Activated naive CD4-positive, alpha-beta T cell treated with anti-CD3 and anti-CD28 coated beads for 36 hours (primary cell): ENCODE results near the gene RPUSD4. TPM values are rescaled to one million over a fixed set of nuclear protein-coding genes. Genes with fewer than 3 reads are reported as not detected.
A peak's percentile ranks its signal among the peaks of the same experiment; 100 is the strongest.

Experiments
- CTCF ChIA-PET: fragments of 350-600 bp; sonication (Branson Sonifier 250); formaldehyde crosslinking; loops from one replicate; lab custom pipeline; 2021; ENCODE audit warnings: antibody characterized with exemption; lab: Charles Lee
- DNase-seq: peaks from one replicate; pipeline ENCODE4 v3.0.0-alpha.2; 2020
- H3K27ac Mint-ChIP-seq: one replicate; pipeline ENCODE4 v1.8.0; 2021; ENCODE audit warnings: mild to moderate bottlenecking, mixed read lengths
- H3K27me3 Mint-ChIP-seq: one replicate; pipeline ENCODE4 v1.8.0; 2021; ENCODE audit warnings: low read depth, mixed read lengths
- H3K36me3 Mint-ChIP-seq: one replicate; pipeline ENCODE4 v1.8.0; 2021; ENCODE audit warnings: low read depth, mixed read lengths
- H3K4me1 Mint-ChIP-seq: one replicate; pipeline ENCODE4 v1.8.0; 2021; ENCODE audit warnings: low read depth, mixed read lengths
- H3K4me3 Mint-ChIP-seq: one replicate; pipeline ENCODE4 v1.8.0; 2021; ENCODE audit warnings: mild to moderate bottlenecking, moderate library complexity, mixed read lengths
- H3K9me3 Mint-ChIP-seq: one replicate; pipeline ENCODE4 v1.8.0; 2021; ENCODE audit warnings: mixed read lengths
- intact Hi-C: fragments of 100-400 bp; cut with micrococcal nuclease; formaldehyde crosslinking; loops from one replicate; pipeline ENCODE4 v1.15.1; 2023
- total RNA-seq, 2 experiments: library from RNA; stranded (reverse); gene quantifications; one replicate each; pipeline ENCODE4 v1.2.3, GENCODE V29; 2021

Gene RPUSD4
- total RNA-seq, 2 experiments from 2014 or later = 33.0 to 34.7 TPM

DNA sequence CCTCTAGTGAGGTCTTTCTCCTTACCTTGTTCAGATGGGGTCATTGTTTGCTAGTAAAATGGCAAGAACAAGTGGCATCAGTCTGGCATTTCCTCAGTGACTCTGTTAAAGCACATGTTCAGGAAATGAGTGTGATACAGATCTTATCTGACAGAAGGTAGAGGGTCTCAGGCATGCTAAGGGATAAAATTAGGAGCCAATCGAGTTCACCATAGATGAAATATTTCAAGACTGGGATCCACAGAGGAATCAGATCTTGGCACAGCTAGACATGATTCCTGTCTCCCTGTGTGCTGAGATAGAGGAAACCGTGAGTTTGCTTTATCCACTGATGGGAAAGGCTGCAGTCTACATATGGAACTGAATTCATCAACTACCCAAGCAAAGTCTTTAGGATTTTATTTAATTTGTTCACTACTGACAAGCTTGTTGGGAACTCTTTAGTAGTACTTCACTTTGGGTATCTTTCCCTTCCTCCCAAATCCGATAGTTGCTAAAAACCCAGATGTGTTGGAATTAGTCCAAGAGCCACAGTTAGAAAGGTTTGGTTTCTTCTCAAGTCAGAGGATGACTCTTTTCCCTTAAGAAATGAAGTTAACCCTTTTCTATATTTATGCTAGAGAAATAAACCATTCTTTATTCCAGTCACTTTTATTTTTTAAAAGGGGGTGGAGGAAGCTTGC, 18.5 kb upstream of the RPUSD4 start:
- CTCF ChIA-PET = no interaction called here
- no peaks in the 10 kb centered on the region for H3K27me3 Mint-ChIP-seq
- H3K27ac Mint-ChIP-seq = no peak overlapping the region
- DNase-seq = no peak
- intact Hi-C loops = no loop called here
- H3K4me1 Mint-ChIP-seq = no peaks in the 10 kb centered on the region
- H3K36me3 Mint-ChIP-seq = no peaks in the 10 kb centered on the region
- no peak overlapping the region for H3K4me3 Mint-ChIP-seq
- H3K9me3 Mint-ChIP-seq = no peaks in the 10 kb centered on the region

DNA sequence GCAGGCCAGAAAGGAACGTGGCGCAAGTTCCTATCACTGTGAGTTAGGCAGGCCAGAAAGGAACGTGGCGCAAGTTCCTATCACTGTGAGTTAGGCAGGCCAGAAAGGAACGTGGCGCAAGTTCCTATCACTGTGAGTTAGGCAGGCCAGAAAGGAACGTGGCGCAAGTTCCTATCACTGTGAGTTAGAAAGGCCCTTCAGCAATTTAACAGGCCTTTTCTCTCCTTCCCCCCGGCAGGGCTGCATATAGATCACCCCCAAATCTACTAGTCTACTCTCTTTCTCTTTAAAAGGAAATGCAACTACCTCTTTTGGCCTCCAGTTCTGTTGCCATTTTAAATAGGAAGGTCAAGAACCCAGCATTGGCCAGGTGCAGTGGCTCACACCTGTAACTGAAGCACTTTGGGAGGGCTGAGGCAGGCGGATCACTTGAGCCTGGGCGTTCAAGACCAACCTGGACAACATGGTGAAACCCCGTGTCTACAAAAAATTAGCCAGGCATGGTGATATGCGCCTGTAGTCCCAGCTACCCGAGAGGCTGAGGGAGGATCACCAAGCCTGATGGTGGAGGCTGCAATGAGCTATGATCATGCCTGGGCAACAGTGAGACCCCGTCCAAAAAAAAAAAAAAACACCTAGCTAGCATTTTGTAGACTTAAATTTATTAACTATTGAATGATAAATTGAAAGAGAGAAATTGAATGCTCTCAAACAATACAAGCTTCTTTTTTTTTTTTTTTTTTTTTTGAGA, 15.1 kb upstream of the RPUSD4 start:
- Mint-ChIP-seq H3K27ac (no peak overlapping the region), H3K36me3 (peaks cover 3% of the 10 kb centered on the region)
- no peak for DNase-seq

DNA sequence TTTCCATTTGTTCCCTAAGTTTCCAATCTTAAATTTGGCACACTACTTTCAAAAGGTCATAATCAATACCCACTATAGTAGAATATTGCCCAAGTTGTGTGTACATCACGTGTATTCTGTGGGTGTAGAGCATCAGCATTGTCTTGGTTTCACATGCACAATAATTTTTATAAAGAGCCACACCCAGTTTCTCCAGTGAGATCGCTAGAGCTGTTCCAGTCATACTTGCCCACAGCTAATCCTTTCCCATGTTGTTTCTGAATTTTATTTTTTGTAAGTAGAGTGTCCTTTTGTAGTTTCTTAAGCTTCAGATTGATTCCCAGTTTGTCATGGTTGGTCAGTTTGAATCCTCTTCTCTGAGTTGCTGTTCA, 13.8 kb upstream of the RPUSD4 start:
- intact Hi-C loops = no loop called here
- no peak overlapping the region for H3K4me3 Mint-ChIP-seq
- no peaks in the 10 kb centered on the region for H3K4me1 Mint-ChIP-seq
- CTCF ChIA-PET = interaction anchor here (0.5 kb wide), 1 partner anchor 45 kb away, joined by 4 read pairs; no protein-coding TSS in a partner anchor
- H3K27me3 Mint-ChIP-seq = no peaks in the 10 kb centered on the region
- peaks cover 3% of the 10 kb centered on the region for H3K36me3 Mint-ChIP-seq
- no peak for DNase-seq
- no peaks in the 10 kb centered on the region for H3K9me3 Mint-ChIP-seq
- H3K27ac Mint-ChIP-seq = no peak overlapping the region

More for the DNA sequence above, 15.1 kb upstream of the RPUSD4 start:
- H3K4me1 Mint-ChIP-seq = no peaks in the 10 kb centered on the region
- no peak overlapping the region for H3K4me3 Mint-ChIP-seq
- CTCF ChIA-PET = interaction anchor here (0.6 kb wide), 1 partner anchor 24 kb away, joined by 4 read pairs; no protein-coding TSS in a partner anchor
- no peaks in the 10 kb centered on the region for H3K9me3 Mint-ChIP-seq
- intact Hi-C loops = no loop called here
- H3K27me3 Mint-ChIP-seq = no peaks in the 10 kb centered on the region

DNA sequence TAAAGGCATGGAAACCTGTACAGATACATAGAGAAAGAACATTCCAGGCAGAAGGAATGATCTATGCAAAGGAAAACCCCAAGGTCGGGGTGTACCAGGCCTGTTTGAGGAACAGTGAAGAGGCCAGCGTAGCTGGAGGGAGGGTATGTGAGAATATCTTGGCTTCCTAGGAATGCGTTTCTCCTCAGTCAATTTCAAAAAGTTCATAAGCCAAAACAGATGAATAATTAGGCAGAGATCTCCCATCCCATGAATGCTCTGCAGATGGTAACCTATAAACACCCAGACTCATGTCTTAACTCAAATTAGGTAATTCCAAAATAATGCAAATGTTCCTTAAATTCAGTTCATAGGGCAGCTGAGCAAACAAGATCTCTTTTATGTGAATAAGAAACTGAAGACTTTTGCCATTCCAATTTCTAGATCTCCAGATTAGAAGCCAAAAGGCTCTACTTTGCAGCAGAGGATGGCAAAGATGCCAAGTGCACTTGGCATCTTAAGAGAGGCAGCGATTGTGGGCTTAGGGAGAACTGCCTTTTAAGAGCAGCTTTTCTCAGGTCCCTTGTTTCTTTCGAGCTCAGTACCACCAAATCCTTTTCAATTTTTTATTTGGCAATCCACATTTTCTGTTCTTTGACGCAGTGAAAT, 13.3 kb upstream of the RPUSD4 start:
- Mint-ChIP-seq H3K9me3 (no peaks in the 10 kb centered on the region), H3K4me3 (no peak overlapping the region), H3K27me3 (no peaks in the 10 kb centered on the region), H3K4me1 (peaks cover 3% of the 10 kb centered on the region), H3K27ac (no peak overlapping the region), H3K36me3 (peaks cover 3% of the 10 kb centered on the region)
- DNase-seq = no peak
- CTCF ChIA-PET = interaction anchor here (0.5 to 0.6 kb wide), 2 partner anchors 13 to 45 kb away, joined by 3 to 4 read pairs; no protein-coding TSS in a partner anchor
- intact Hi-C loops = no loop called here

DNA sequence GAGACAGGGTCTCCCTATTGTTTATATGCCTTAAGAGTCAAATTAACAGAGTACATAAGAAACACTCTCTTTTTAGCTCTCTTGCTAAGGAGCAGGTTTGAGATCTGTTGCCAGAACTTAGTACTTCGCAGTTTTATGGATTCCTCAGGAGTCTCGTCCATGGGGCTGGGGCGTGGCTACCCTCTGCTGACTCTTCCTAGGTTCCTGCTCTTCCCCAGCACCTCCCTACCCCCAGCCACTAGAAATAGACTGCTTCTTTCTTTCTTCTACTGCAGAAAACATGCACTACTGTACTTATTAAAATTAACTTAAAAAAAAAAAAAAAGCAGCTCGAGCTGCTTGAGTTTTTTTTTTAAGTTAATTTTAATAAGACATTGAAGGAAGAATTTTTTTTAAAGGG, 8.1 kb upstream of the RPUSD4 start:
- CTCF ChIA-PET = no interaction called here
- Mint-ChIP-seq H3K36me3 (peaks cover 2% of the 10 kb centered on the region), H3K4me1 (peaks cover 21% of the 10 kb centered on the region), H3K4me3 (no peak overlapping the region), H3K9me3 (no peaks in the 10 kb centered on the region), H3K27me3 (no peaks in the 10 kb centered on the region), H3K27ac (no peak overlapping the region)
- no peak for DNase-seq
- intact Hi-C loops = loop anchor here (10.0 kb wide), 1 partner anchor 595 kb away; the partner anchor contains the start of gene CHEK1

DNA sequence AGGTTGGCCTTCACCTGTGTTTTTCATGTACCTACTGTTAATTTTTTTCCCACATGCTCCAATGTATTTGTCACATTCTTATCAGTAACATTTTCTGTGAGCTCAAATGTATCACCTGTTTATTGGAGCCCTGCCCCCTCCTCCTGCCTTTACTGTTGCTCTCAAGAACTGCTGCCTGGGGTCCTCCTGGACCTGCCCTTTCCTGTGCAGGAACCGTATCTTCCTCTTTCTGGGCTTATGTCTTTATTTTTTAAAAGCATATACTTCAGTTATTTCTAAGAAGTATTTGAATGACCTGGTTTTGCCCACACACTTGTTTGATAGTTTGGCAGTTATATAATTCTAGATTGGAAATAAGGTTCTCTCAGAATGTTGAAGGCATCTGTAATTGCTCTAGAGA, 6.0 kb upstream of the RPUSD4 start:
- no peaks in the 10 kb centered on the region for H3K9me3 Mint-ChIP-seq
- CTCF ChIA-PET = interaction anchor here (0.7 to 1.1 kb wide), 2 partner anchors 30 to 94 kb away, joined by 3 read pairs; no protein-coding TSS in a partner anchor
- H3K36me3 Mint-ChIP-seq = no peaks in the 10 kb centered on the region
- H3K4me1 Mint-ChIP-seq = peaks cover 28% of the 10 kb centered on the region
- intact Hi-C loops = loop anchor here (10.0 kb wide), 1 partner anchor 593 kb away; the partner anchor contains the start of gene CHEK1
- no peak for DNase-seq
- H3K4me3 Mint-ChIP-seq = no peak overlapping the region
- no peaks in the 10 kb centered on the region for H3K27me3 Mint-ChIP-seq
- H3K27ac Mint-ChIP-seq = no peak overlapping the region

DNA sequence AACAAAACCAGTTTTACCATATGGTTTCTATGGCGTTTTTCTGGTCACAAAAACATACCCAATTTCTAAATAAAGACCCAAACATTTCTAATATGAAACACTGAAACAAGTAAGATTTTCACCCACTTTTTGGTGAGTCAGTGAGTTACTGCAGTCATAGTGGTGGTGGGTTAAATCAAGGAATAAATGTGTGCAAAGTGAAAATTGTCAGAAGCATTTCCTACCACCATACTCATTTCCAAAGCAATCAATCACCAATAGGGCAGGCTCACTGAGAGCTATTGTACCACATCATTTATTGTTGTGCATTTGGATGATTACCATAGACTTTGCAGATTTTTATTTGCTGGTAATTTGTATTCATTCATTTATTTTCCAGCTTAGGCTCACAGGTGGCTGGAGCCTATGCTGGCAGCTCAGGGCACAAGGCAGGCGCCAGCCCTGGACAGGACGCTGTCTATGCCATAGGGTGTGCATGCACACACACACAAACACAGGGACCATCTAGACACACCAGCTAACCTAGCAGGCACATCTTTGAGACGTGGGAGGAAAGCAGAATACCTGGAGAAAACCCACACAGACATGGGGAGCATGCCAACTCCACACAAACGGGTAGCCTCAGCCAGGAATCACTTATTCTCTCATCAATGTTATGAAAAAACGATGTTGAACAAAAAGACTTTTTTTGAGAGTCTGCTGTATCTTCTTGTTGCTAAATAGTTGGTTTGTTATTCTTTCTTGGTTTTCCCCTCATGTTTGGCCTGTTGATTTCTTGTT, 5.3 kb upstream of the RPUSD4 start:
- Mint-ChIP-seq H3K4me3 (no peak overlapping the region), H3K4me1 (peaks cover 34% of the 10 kb centered on the region), H3K27me3 (no peaks in the 10 kb centered on the region), H3K36me3 (no peaks in the 10 kb centered on the region), H3K9me3 (no peaks in the 10 kb centered on the region), H3K27ac (no peak overlapping the region)
- intact Hi-C loops = loop anchor here (10.0 kb wide), 1 partner anchor 592 kb away; the partner anchor contains the start of gene CHEK1
- no peak for DNase-seq
- CTCF ChIA-PET = interaction anchor here (0.5 to 0.7 kb wide), 2 partner anchors 31 to 115 kb away, joined by 3 read pairs; no protein-coding TSS in a partner anchor

DNA sequence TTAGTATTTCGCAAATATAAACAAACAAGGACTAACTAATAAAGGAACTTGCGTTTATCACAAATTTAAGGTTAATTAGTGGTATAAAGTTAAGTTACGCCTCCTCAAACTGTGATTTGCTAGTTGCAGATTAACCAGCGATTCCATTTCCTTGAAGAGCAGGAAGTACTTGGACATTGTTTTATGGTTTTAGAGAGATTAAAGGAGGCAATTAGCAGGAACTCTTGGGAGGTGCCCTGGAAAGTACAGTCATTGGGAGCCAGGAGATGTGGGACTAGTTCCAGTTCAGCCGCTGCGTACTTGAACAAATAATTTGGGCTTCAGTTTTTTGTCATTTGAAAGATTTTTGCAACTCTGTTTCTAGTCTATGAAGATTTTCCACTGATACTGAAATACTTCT, 3.4 kb upstream of the RPUSD4 start:
- H3K4me3 Mint-ChIP-seq = no peak overlapping the region
- no peaks in the 10 kb centered on the region for H3K9me3 Mint-ChIP-seq
- intact Hi-C loops = loop anchor here (10.0 kb wide), 1 partner anchor 590 kb away; the partner anchor contains the start of gene CHEK1
- no peak for DNase-seq
- CTCF ChIA-PET = no interaction called here
- peaks cover 42% of the 10 kb centered on the region for H3K4me1 Mint-ChIP-seq
- H3K36me3 Mint-ChIP-seq = no peaks in the 10 kb centered on the region
- H3K27ac Mint-ChIP-seq = no peak overlapping the region
- no peaks in the 10 kb centered on the region for H3K27me3 Mint-ChIP-seq

DNA sequence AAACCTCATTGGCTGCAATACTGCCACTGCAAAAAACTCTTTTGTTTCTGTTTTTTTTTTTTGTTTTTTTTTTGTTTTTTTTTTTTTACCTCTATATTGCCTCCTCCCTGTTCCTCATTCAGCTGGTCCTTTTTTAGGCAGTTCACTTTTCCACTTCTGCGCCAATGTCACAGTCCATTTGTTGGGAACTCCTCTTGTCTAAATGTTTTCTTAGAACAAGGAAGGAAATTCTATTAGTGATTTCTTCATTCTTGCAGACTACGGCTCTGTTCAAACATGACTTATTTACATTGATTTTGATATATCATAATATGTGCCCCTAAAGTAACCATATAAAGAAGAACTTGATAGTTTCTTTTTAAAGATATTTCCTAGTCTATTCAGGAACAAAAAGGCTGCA, 3.0 kb upstream of the RPUSD4 start:
- DNase-seq = no peak
- CTCF ChIA-PET = no interaction called here
- Mint-ChIP-seq H3K27me3 (no peaks in the 10 kb centered on the region), H3K4me3 (no peak overlapping the region), H3K27ac (no peak overlapping the region), H3K36me3 (peaks cover 1% of the 10 kb centered on the region), H3K9me3 (no peaks in the 10 kb centered on the region), H3K4me1 (peaks cover 45% of the 10 kb centered on the region)
- intact Hi-C loops = loop anchor here (10.0 kb wide), 1 partner anchor 590 kb away; the partner anchor contains the start of gene CHEK1

DNA sequence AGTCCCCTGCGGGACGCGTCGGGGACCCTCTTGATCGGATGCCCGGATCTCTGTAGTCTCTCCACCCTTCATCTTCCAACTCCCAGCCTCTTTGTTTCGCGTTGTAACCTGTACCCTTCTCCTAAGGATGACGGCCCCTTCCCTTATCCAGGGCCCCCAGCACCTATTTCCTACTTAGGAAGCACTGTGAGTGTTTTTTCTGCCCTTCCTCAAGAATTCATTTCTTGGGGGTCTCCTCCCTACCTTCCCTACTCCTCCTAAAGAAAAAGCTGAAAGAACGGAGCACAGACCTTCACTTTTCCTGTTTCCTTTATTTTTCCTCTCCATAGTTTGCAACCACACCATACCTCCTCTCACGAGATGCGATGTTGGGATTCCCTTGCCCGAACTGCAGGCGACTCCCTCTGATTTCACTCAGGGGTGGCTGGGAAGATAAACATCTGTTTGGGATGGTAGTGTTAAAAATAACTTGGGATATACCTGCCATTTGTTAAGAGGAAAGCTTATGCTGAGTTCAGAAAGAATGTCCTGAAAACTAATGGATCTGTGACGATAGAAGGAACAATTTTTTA, 725 bp upstream of the RPUSD4 start:
- intact Hi-C loops = loop anchor here (10.0 kb wide), 1 partner anchor 587 kb away; the partner anchor contains the start of gene CHEK1
- Mint-ChIP-seq H3K27ac (no peak overlapping the region), H3K4me3 (peak overlapping the region; percentile 94), H3K36me3 (peaks cover 6% of the 10 kb centered on the region), H3K27me3 (no peaks in the 10 kb centered on the region), H3K4me1 (peaks cover 39% of the 10 kb centered on the region), H3K9me3 (no peaks in the 10 kb centered on the region)
- DNase-seq = no peak
- CTCF ChIA-PET = interaction anchor here (0.7 kb wide), 1 partner anchor 13 kb away, joined by 3 read pairs; no protein-coding TSS in a partner anchor

DNA sequence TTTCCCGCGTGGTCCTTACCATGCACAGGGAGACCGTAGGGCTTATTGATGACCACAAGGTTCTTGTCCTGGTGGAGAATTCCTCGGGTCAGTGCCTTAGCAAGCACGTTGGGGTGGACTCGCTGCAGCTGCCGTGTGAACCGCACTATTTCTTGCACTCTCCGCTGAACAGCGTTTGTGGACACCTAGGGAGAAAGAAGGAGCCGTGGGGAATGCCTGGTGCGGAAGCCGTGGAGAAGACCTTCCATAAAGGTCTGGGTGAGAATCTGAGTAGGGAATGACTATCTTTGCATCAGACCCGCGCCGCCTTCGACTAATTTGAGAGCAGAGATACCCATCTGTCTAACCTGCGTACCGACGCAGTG, 597 bp downstream of the RPUSD4 start:
- no peak for DNase-seq
- peaks cover 10% of the 10 kb centered on the region for H3K36me3 Mint-ChIP-seq
- no peaks in the 10 kb centered on the region for H3K9me3 Mint-ChIP-seq
- peak overlapping the region; percentile 86 for H3K27ac Mint-ChIP-seq
- H3K4me3 Mint-ChIP-seq = peak overlapping the region; percentile 94
- CTCF ChIA-PET = interaction anchor here (0.8 kb wide), 1 partner anchor 13 kb away, joined by 3 read pairs; no protein-coding TSS in a partner anchor
- H3K4me1 Mint-ChIP-seq = peaks cover 29% of the 10 kb centered on the region
- no peaks in the 10 kb centered on the region for H3K27me3 Mint-ChIP-seq
- intact Hi-C loops = loop anchor here (1.0 to 10.0 kb wide), 11 partner anchors 58 to 619 kb away; partner anchors contain the start of genes CHEK1, DCPS, FOXRED1 and HYLS1
